Germinal center (tissue), 1 donor: ENCODE results near the gene BMPR1A.
"Not testable (repeated sequence)": the region's sequence is repeated elsewhere in the genome, so short reads cannot be mapped to it uniquely, and the experiment has no call there.

Experiments used
- DNase-seq: peaks from one replicate; pipeline ENCODE4 v3.0.0; 2012; ENCODE audit warnings: mixed read lengths, low spot score

The BMPR1A gene

DNA sequence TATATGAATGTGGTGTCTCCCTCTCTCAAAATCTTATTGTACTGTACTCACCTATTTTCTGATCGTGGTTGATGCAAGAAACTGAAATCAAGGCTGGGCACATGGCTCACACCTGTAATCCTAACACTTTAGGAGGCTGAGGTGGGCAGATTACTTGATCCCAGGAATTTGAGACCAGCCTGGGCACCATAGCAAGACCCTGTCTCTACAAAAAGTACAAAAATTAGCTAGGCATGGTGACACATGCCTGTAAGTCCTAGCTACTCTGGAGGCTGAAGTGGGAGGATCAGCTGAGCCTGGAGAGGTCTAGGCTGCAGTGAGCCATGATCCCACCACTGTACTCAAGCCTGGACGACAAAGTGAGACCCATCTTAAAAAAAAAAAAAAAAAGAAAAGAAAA is 185.0 kb downstream of the BMPR1A start:
- no peak for DNase-seq

DNA sequence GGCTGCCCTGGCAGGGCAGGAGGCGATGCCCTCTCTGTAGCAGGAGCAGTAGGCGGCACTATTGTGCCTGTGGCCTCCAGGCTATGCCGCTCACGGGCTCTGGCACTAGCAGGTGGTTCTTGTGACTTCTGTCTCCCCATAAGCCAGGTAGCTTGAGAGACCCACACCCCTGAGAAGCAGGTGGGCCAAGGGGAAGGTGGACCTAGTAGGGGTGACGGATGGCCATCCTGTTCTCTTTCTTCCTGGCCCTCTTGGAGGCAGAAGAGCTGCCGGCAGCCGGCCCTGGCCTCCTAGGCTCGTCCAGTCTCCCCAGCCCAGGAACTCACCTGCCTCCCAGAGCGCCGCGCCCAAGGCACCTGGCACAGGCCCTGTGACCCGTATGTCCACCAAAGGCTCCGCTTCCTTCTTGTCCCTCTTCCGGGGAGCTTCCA is 185.6 kb downstream of the BMPR1A start:
- DNase-seq: no peak

DNA sequence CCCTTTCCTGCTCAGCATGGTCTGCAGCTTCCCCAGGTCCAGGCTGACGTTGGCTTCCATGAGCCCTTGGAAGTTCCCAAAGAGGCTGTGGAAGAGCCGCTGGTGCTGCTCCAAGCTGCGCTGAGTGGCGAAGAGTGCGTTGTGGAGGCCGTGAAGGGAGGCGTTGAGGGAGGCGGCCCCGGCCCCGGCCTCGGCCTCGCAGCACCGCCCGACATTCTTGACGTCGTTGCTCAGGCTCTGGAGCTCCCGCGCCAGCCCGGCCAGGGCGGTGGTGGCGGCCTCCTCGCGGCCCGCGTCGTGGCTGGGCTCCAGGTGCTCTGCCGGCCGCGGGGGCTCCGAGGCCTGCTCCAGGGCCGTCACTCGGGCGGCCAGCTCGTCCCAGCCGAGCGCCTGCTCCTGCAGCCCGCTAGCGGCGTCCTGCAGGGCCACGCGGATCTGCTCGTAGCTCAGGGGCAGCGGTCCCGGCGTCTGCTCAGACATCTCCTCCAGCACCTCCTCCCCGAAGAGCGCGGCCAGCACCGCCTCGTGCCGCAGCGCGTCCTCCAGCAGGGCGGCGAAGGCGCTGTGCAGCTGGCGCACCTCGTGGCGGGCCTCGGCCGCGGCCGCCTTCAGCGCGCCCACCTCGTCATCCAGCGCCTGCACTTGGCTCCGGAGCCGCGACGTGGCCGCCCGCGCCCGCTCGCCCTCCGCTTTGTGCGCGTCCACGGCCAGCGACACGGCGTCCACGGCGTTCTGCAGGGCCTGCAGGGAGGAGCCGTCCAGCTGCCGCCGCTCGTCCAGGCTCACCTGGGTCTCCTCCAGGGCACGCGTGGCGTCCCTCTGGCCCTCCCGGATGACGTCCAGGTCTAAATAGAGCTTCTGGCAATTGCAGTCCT is 186.3 kb downstream of the BMPR1A start:
- no peak for DNase-seq

DNA sequence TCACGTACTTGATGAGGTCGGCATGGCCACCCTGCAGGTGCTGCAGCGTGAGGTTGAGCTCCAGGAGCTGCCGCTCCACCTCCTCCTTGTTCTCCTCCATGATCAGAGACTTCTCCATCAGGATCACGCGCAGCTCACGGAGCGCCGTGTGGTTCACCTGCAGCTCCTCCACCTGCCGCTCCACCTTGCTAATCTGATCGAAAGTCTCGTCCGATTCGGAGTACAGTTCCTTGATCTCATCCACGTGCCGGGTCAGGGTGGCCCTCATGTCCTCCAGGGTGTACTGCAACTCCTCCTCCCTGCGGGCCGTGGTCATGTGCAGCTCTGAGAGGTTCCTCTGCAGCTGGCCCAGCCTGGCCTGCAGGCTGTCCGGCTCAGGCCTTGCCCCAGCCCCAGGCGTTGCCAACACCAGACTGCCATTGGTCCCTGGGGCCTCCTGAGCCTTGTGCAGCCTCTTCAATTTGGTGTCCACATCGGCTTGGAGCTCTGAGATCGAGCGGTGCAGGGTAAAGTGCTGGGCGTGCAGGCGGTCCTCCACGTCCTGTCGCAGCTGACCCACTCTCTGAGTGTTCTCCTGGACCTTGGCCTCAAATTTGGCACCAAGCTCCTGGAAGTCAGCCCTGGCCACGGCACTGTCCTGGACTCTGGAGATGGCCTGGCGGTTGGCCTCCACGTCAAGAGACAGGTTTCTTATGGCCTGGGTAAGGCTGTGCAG is 187.1 kb downstream of the BMPR1A start:
- DNase-seq: no peak

DNA sequence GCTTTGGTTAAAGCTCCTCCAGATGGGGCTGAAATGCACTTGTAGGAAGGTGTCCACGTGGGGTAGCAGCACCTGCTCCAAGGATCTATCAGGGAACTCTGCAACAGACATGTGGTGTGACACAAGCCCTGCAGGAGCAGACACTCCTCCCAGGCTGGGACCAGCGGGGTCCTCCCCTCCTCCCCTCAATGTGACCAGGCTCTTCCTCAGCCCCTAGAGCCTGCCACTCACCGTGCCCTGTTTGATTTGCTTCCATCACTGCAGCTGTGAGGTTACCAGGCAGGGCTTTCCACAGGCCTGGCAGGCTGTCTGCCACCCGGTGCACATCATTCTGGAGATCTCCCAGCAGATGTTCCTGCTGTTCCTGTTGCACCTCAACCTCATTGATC is 187.6 kb downstream of the BMPR1A start:
- DNase-seq: no peak

DNA sequence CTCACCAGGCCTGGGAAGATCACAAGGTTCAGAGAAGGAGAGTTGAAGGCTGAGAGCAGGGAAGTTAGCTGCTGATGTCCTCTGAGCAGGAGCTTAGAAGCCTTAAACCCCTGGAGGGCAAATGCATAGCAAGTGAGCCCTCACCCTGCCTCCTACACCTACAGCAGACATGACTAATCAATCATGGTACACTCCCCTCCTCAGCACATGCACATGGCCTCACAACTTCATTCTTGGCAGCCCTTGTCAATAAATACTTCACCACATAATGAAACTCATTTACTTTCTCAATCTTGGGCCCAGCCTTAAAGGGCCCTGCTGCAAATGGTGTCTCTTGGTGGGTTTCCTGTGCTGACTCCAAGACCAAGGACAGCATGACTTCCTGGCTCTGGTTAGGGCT is 188.1 kb downstream of the BMPR1A start:
- no peak for DNase-seq

DNA sequence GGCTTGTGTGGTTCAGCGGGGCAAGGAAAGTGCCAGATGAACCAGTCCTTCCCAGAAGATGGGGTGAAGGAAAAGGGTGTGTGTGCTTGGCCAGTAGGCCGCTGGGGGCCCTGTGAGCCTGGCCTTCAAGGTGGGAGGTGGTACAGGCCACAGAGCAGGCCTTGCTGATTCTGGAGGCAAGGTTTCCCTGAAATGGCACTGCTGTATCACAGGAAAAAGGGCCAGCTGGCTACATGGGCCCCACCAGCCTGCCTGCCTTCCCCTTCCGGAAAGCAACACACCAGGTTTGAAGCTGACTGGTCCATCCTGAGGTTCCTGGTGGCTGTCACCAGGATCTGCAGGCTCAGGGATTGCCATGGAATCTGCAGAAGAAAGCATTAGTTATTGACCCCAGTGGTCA is 188.5 kb downstream of the BMPR1A start:
- DNase-seq: no peak

DNA sequence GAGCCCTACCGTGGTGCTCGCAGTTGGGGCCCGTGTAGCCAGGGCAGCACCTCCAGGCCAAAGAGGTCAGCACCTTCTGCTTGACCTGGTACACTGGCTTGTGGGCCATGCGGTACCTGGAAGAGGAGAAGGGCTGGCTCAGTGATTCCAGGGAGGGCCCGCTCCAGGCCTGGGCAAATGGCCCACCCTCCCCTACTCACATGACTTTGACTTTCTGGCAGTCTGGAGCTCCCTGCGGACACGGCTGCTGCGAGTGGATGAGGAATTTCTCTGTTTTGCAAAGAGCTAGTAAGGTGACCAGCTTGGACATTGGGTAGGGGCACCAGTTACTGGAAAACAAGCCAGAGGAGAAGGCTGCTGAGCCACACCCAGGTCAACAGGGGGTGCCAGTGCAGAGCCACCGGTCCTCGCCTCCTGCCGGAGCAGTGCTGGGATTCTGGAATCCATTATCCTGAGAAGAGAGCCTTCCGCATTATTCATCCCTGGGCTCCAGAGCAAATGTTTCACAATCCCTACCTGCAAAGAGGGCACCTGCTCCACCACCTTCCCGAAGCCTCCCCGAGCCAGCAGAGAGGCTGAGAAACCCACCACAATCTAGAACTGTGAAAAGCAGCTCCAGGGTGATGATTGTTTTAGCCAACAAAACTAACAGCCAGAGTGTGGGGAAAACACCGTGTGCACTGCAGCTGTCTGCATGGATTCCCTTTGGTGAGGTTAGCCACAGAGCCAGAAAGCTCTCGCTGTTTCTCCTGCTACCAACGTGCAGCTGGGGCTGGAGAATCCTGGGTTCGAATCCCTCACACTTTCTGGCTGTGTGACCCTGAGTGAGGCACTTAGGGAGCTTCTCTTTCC is 189.2 kb downstream of the BMPR1A start:
- no peak for DNase-seq

DNA sequence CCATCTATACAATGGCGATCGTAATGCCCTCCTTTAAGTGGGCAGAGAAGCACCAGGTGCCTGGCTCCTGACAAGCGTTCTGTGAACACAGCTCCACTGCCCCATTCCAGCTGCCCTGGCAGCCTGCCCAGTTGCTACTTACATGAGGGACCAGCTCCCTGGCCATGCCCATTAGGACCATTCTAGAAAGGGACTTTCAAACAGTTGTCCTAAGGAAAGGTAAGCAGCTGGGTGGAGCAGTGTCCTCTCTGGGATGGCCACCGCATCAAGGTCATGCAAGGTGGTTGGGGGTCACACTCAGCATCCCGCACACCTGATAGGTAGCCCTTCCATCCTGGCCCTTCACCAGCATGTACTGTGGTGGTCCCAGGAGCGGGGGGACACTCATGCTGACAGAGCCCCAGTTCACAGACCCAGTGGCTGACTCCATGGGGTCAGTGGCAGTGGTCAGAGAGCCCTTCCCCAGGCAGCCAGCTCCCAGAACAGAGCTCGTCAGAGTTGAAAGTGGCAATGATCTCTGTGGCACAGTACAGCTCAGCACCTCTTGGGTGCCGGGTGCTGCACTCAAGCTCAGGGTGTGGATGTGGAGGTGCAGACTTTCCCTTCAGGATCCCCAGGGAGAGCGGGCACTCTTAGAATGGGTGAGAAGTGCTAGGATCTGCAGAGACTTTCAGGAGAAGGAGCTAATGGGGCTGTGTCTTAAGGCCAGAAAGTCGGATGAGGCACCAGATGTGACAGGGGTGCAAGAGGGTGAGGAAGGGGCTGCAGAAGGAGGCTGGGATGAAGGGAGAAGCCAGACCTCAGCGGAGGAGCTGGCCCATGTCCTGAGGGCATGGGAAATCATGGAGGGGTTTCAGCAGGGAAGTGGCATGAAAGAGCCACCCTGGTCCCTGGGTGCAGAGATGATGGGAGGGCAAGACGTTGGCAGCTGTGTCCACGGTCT is 190.1 kb downstream of the BMPR1A start:
- DNase-seq: no peak

DNA sequence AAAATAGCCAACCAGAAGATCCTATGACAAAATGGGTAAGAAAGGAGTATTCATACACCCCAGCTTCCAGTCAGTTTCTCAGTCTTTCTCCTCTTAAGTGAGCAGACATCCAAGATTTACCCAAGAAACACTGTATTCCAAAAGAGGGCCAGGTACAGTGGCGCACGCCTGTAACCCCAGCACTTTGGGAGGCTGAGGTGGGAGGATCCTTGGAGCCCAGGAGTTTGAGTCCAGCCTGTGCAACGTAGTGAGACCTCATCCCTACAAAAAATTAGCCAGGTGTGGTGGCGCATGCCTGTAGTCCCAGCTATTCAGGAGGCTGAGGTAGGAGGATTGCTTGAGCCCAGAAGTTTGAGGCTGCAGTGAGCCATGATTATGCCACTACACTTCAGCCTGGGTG is 191.4 kb downstream of the BMPR1A start:
- DNase-seq: not testable (repeated sequence)

DNA sequence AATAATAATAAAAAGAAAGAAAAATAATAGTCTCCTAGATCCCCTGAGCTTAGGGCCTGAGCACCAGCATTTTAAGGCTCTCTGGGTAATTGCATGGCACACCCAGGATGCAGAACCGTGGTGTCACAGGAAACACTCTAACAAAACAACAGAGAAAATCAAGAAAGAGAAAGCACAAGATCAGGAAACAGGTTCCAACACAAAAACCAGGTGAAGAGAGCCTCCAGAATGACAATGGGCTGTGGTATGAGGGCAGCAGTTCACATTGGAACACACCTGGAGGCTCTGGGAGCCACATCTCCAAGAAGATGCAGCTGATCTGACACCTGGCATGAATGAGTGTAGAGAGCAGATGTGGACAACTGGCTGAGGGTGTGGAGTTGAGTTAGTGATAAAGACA is 193.9 kb downstream of the BMPR1A start:
- no peak for DNase-seq

DNA sequence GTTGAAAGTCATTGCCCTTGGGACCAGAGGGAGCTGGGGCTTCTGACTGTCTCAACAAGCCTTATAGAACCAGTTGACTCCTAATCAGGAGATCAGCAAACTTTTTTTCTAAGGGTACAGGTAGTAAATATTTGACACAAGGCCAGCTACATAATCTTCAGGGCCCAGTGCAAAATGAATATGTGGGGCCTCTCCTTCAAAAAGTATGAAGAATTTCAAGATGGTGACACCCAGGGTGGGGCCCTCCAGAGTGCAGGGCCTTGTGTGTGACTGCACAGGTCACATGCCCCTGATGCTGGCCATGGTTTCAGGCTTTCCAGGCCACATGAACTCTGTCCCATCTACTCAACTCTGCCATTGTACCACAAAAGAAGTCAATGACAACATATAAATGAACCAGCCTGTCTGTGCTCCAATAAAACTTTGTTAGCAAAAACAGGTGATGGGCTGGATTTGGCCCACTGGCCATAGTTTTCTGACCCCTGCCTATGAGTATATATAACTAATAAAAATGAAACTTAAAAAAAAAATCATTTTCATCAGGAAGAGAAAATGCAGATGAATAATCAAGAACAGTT is 194.9 kb downstream of the BMPR1A start:
- DNase-seq: no peak

DNA sequence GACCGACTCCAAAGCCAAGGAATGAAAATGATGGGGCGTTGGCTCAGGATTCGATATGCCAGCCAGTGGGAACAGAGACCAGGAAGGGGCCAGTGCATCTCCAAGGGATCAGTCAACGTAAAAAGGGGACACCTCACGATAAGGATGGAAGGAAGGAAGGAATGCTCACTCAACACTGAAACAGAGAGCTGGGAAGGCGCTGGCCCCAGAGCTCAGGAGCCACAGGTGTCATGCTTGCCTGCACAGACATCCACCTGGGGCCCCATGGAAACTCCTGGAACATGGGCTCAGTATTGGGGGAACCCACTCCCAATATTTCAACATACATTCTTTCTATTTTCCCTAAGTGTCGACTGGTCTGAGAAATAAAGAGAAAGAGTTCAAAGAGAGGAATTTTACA is 195.7 kb downstream of the BMPR1A start:
- DNase-seq: no peak

DNA sequence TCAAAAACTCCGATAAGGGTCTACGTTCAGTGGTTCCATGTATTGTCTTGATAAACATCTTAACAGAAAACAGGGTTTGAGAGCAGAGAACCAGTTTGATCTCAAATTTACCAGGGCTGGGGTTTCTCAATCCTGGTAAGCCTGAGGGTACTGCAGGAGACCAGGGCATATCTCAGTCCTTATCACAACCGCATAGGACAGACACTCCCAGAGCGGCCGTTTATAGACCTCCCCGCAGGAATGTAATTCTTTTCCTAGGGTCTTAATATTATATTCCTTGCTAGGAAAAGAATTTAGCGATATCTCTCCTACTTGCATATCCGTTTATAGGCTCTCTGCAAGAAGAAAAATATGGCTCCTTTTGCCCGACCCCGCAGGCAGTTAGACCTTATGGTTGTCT is 196.3 kb downstream of the BMPR1A start:
- DNase-seq: not testable (repeated sequence)

DNA sequence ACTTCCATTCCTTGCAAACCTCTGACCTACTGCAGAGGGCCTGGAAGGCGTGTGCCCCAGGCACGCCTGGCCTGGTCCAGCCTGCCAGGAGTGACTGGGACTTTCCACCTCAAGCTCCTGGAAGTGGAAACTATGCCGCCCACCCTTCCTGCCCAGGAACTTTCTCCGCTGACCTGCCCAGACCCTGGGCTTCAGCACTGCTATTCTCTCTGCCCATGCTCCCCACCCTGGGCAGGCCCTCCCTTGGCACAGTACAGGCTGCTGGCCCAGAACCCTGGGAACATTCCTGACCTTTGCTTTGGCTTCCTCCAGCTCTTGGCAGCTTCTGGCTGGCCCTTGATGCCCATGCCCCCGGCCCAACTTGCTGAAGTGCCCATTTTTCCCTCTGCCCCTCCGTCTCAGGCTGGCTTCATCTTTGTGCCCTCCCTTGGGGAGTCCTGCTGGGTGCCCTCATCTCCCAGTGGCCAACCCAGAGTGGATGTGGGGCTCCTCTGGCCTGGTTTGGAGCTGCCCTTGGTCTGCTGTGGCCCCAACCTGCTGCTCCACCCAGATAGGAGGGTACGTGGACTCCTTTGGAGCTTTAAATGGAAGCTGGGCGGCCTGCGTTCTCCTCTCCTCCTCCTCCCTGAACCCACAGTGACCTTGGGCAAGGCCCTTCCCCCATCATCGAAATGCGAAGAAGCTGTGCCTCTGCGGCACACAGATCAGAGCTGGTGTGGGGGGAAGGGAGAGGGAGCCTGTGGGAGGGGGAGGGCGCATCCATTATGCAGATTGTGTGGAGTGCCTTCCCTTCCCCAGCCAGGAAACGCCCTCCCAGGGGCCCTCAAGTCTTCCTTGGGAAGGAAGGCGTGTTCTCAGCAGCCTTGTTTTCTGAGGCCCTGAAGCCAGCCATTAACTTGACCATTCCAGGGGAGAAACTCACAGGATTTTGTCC is 197.6 kb downstream of the BMPR1A start:
- DNase-seq: no peak

DNA sequence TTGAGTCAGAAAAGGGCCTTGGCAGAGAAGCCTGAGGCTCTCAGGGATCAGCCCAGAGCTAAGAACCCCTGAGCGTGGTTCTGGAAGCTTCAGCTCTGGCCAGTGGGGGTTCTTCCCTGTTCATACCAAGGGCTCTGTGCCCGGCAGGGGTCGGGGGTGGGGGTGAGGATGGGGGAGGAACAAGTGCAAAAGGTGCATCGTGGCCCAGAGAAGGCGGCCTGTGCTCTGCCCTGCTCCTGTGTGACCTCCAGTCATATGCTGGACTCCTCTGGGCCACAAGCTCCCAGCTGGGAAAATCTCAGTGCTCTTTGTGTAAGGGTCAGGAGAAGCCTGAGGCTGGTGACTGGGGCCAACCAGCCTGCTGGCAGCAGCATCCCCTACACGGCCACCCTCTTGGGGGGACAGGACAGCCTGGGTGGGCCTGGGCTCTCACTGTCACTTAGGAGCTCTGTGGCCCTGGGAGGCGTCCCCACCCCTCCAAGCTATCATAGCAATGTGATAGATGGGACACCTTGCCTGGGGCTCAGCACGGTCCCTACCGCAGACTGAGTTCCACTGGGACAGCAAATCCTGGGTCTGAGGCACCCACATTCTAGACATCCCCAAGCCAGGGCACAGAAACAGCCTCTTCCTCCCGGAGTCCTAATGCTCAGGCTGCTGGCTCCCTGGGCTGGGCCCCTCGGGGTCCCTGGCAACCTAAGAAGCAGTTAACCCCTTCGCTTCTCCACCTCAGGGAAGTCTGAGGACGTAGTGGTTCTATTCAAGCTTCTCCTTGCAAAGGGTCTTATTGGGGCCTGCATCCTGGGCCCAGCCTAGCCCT is 198.5 kb downstream of the BMPR1A start:
- no peak for DNase-seq

DNA sequence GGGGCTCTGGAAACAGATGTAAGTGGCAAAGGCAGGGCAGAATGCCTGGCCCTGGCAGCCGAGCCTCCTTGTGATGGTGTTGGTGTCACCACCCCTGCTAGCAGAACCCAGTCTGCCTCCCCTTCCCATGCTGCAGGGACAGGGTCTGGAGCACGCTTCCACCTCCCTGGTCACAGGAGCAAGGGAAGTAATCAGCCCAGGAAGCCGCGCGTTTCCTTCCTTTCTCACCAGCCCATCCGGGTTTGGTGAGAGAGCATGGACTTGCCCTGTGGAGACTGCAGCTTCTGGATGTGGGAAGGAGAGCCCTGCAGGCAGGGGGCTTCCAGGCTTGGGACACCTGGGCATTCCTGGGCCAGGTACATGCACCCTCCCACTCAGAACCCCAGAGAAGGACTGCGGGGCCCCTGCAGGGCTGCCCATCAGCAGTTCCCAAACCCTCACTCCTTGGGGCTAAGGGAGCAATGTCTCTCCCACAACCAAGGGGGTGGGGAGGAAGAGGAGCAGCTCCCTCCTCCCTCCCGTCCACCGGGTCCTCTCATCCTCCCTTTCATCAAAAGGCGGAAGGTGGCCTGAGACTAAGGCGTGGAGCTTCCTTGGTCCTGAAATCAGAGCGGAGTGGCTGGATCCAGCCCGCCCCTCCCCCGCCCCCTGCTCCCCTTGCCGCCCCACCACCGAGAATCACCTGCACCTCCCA is 199.2 kb downstream of the BMPR1A start:
- no peak for DNase-seq

DNA sequence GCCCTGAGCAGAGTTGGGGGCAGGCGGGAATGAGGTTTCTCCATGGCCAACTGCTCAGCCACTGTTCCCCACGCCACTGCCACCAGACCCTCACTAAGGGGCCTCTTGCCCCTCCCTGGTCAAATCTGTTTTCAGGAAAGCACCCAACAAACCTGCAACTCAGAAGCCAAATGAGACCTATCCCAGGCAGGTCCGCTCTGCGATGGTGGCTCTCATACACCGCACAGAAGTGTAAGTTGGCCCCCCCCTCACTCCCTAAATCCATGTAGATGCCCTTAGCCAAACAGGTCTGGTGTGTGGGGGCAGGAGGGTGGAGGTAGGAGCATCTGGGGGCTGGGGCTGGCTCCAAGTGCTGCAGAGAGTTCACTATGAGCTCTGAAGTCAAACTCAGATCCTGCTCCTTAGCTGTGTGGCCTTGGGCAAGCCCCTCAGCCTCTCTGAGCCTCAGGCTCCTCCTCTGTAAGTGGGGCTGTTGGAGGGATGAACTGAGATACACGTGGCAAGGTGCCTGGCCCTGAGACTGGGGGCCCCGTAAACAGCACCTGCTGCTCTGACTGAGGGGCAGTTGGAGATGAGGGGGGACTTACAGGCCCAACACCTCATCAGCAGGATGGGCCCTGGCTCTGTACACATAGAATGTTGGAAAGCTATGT is 199.9 kb downstream of the BMPR1A start:
- no peak for DNase-seq
